Activated CD8-positive, alpha-beta T cell treated with anti-CD3 and anti-CD28 coated beads, Interleukin-2, amount 10 ng/mL, durations not matched to agents 7 days and 5 days (primary cell): ENCODE results near the gene PIAS1. TPM values are rescaled to one million over a fixed set of nuclear protein-coding genes. Genes with fewer than 3 reads are reported as not detected.

ENCODE experiments used
- ATAC-seq: fragments of 150-1000 bp; cut with Tn5 transposase; one replicate; pipeline ENCODE4 v1.10.0; 2021; ENCODE audit warnings: moderate library complexity
- CTCF ChIA-PET: fragments of 350-600 bp; sonication (Branson Sonifier 250); formaldehyde crosslinking; loops from one replicate; lab custom pipeline; 2021; ENCODE audit warnings: antibody characterized with exemption; lab: Charles Lee
- POLR2A ChIA-PET: fragments of 350-600 bp; sonication (Branson Sonifier 250); formaldehyde crosslinking; loops from one replicate; lab custom pipeline; 2021; ENCODE audit warnings: antibody characterized with exemption; lab: Charles Lee
- DNase-seq: peaks from one replicate; pipeline ENCODE4 v3.0.0-alpha.2; 2020
- H3K27ac Mint-ChIP-seq: one replicate; pipeline ENCODE4 v1.8.0; 2021; ENCODE audit warnings: mild to moderate bottlenecking, mixed read lengths
- H3K27me3 Mint-ChIP-seq: one replicate; pipeline ENCODE4 v1.8.0; 2021; ENCODE audit warnings: low read depth, mixed read lengths
- H3K36me3 Mint-ChIP-seq: one replicate; pipeline ENCODE4 v1.8.0; 2021; ENCODE audit warnings: low read depth, mixed read lengths
- H3K4me1 Mint-ChIP-seq: one replicate; pipeline ENCODE4 v1.8.0; 2021; ENCODE audit warnings: low read depth, mixed read lengths
- H3K4me3 Mint-ChIP-seq: one replicate; pipeline ENCODE4 v1.8.0; 2021; ENCODE audit warnings: mild to moderate bottlenecking, mixed read lengths
- H3K9me3 Mint-ChIP-seq: one replicate; pipeline ENCODE4 v1.8.0; 2022; ENCODE audit warnings: mixed read lengths; ENCODE audit not compliant: insufficient read depth
- total RNA-seq, 2 experiments: library from RNA; stranded (reverse); gene quantifications; one replicate each; pipeline ENCODE4 v1.2.3, GENCODE V29; 2021

PIAS1 gene
- total RNA-seq, 2 experiments from 2014 or later: 40.6 to 44.2 TPM

DNA sequence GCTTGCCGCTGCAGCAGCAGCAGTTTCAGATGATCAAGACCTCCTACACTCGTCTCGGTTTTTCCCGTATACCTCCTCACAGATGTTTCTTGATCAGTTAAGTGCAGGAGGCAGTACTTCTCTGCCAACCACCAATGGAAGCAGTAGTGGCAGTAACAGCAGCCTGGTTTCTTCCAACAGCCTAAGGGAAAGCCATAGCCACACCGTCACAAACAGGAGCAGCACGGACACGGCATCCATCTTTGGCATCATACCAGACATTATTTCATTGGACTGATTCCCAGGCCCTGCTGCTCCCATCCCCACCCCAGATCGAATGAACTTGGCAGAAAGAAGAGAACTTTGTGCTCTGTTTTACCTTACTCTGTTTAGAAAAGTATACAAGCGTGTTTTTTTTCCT lies 133.4 kb downstream of the PIAS1 start:
- no peaks in the 10 kb centered on the region for H3K4me1 Mint-ChIP-seq
- H3K9me3 Mint-ChIP-seq: no peaks in the 10 kb centered on the region
- ChIA-PET POLR2A (no interaction called here), CTCF (no interaction called here)
- ATAC-seq (no peak), DNase-seq (no peak)
- H3K4me3 Mint-ChIP-seq: no peak overlapping the region
- H3K27ac Mint-ChIP-seq: no peak overlapping the region
- peaks cover 66% of the 10 kb centered on the region for H3K36me3 Mint-ChIP-seq
- no peaks in the 10 kb centered on the region for H3K27me3 Mint-ChIP-seq

- H3K36me3 Mint-ChIP-seq: peaks cover 65% of the 10 kb centered on the region
- H3K27me3 Mint-ChIP-seq: no peaks in the 10 kb centered on the region
- DNase-seq: no peak
- H3K27ac Mint-ChIP-seq: no peak overlapping the region
- ChIA-PET POLR2A (no interaction called here), CTCF (no interaction called here)
- no peaks in the 10 kb centered on the region for H3K9me3 Mint-ChIP-seq
- H3K4me1 Mint-ChIP-seq: no peaks in the 10 kb centered on the region
- no peak overlapping the region for H3K4me3 Mint-ChIP-seq
- no peak for ATAC-seq
These were observed 134.5 kb downstream of the PIAS1 start for GRCh38 chr15:68188647-68189046.

DNA sequence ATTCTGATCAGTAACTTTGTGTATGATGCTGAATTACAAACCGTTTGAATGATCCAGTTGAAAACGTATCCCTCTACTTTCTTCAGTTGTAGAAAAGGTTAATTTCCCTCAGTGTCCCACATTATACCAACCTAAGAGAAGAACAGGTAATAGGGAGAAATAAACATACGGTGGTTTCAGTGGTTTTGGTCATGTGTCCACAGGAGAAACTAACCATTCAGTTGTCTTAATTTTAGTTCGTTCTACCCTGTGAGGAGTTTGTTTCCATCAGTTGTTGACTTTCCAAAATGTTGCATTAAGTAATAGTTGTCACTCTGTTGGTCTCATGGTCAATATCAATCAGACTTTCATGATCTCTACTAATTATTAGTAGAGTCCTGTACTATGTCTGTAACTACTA lies 135.9 kb downstream of the PIAS1 start:
- POLR2A ChIA-PET: no interaction called here

GRCh38 chr15:68191555-68191954 lies 137.4 kb downstream of the PIAS1 start:
- ATAC-seq: no peak
- no peak for DNase-seq
- no peaks in the 10 kb centered on the region for H3K4me1 Mint-ChIP-seq
- ChIA-PET CTCF (interaction anchor here (1.6 kb wide), 1 partner anchor 115 kb away, joined by 5 read pairs; no protein-coding TSS in a partner anchor), POLR2A (no interaction called here)
- peaks cover 57% of the 10 kb centered on the region for H3K36me3 Mint-ChIP-seq
- no peaks in the 10 kb centered on the region for H3K9me3 Mint-ChIP-seq
- H3K4me3 Mint-ChIP-seq: no peak overlapping the region
- no peaks in the 10 kb centered on the region for H3K27me3 Mint-ChIP-seq
- no peak overlapping the region for H3K27ac Mint-ChIP-seq

More for the DNA sequence above, 135.9 kb downstream of the PIAS1 start:
- CTCF ChIA-PET: no interaction called here
- Mint-ChIP-seq H3K27ac (no peak overlapping the region), H3K9me3 (no peaks in the 10 kb centered on the region), H3K4me1 (no peaks in the 10 kb centered on the region), H3K36me3 (peaks cover 61% of the 10 kb centered on the region), H3K4me3 (no peak overlapping the region), H3K27me3 (no peaks in the 10 kb centered on the region)
- ATAC-seq (no peak), DNase-seq (no peak)

GRCh38 chr15:68192117-68192516 lies 138.0 kb downstream of the PIAS1 start:
- H3K27ac Mint-ChIP-seq: no peak overlapping the region
- CTCF ChIA-PET: interaction anchor here (1.6 kb wide), 1 partner anchor 114 kb away, joined by 5 read pairs; no protein-coding TSS in a partner anchor

GRCh38 chr15:68192804-68193486 lies 138.8 kb downstream of the PIAS1 start:
- H3K4me3 Mint-ChIP-seq: no peak overlapping the region
- ChIA-PET POLR2A (no interaction called here), CTCF (interaction anchor here (0.7 kb wide), 1 partner anchor 37 kb away, joined by 3 read pairs; no protein-coding TSS in a partner anchor)
- H3K27ac Mint-ChIP-seq: no peak overlapping the region
- peaks cover 56% of the 10 kb centered on the region for H3K36me3 Mint-ChIP-seq
- no peaks in the 10 kb centered on the region for H3K4me1 Mint-ChIP-seq
- no peak for DNase-seq
- no peak for ATAC-seq
- H3K9me3 Mint-ChIP-seq: no peaks in the 10 kb centered on the region
- no peaks in the 10 kb centered on the region for H3K27me3 Mint-ChIP-seq

More at GRCh38 chr15:68192117-68192516, 138.0 kb downstream of the PIAS1 start:
- DNase-seq (no peak), ATAC-seq (no peak)
- Mint-ChIP-seq H3K4me3 (no peak overlapping the region), H3K27me3 (no peaks in the 10 kb centered on the region), H3K9me3 (no peaks in the 10 kb centered on the region), H3K36me3 (peaks cover 57% of the 10 kb centered on the region), H3K4me1 (no peaks in the 10 kb centered on the region)
- POLR2A ChIA-PET: interaction anchor here (0.7 kb wide), 1 partner anchor 351 kb away, joined by 3 read pairs; no protein-coding TSS in a partner anchor

GRCh38 chr15:68195336-68196112 lies 141.4 kb downstream of the PIAS1 start:
- DNase-seq (peak; percentile 18), ATAC-seq (no peak)
- POLR2A ChIA-PET: no interaction called here
- CTCF ChIA-PET: interaction anchor here (0.7 to 1.8 kb wide), 8 partner anchors 14 to 225 kb away, joined by 3 to 12 read pairs (median 4); partner anchors contain the start of gene CLN6
- Mint-ChIP-seq H3K27ac (no peak overlapping the region), H3K27me3 (no peaks in the 10 kb centered on the region), H3K36me3 (peaks cover 36% of the 10 kb centered on the region), H3K9me3 (no peaks in the 10 kb centered on the region), H3K4me3 (no peak overlapping the region), H3K4me1 (no peaks in the 10 kb centered on the region)

DNA sequence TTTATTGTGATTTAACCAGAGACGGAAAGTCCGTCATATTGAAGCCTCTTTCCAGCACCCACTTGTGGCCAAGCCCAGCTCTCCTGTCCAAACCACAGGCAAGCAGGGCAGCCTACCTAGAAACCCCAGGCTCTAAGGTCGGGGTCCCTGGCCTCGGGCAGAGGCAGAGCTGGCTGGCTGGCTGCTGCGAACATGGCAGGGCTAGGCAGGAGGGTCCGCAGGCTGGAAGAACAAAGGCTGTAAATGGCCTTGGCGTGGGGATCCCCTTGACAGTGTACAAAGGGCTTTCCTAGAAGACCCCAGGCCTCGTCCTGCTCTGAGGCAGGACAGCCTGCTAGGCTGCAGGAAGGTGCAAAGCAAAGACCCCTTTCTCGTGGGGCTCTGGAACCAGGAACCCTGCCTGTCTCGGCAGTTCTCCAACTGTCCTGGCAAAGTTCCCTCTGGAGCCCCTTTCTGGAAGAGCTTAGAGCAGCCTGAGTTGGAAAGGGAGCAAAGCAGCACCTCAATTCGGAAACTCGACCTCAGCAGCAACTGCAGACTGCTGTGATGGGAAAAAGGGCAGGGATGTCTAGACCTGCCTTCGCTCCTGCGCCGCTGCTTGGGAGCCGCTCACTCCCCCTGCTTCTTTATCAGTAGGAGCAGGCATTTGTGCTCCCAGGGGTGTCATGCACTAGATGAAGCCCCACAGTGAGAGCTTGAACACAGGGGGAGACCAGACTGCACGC lies 142.5 kb downstream of the PIAS1 start:
- Mint-ChIP-seq H3K27ac (peak overlapping the region; percentile 55), H3K4me1 (no peaks in the 10 kb centered on the region), H3K27me3 (no peaks in the 10 kb centered on the region), H3K4me3 (no peak overlapping the region), H3K9me3 (no peaks in the 10 kb centered on the region), H3K36me3 (peaks cover 32% of the 10 kb centered on the region)
- CTCF ChIA-PET: interaction anchor here (1.1 to 1.3 kb wide), 2 partner anchors 17 to 110 kb away, joined by 3 to 4 read pairs; no protein-coding TSS in a partner anchor
- no peak for ATAC-seq
- POLR2A ChIA-PET: interaction anchor here (0.7 kb wide), 1 partner anchor 149 kb away, joined by 3 read pairs; no protein-coding TSS in a partner anchor
- peak; percentile 17 for DNase-seq

GRCh38 chr15:68197170-68197492 lies 143.0 kb downstream of the PIAS1 start:
- peaks cover 28% of the 10 kb centered on the region for H3K36me3 Mint-ChIP-seq
- ChIA-PET CTCF (no interaction called here), POLR2A (interaction anchor here (0.7 kb wide), 1 partner anchor 149 kb away, joined by 3 read pairs; no protein-coding TSS in a partner anchor)
- no peaks in the 10 kb centered on the region for H3K9me3 Mint-ChIP-seq
- H3K4me1 Mint-ChIP-seq: no peaks in the 10 kb centered on the region
- H3K27ac Mint-ChIP-seq: peak overlapping the region; percentile 55
- H3K4me3 Mint-ChIP-seq: no peak overlapping the region
- no peaks in the 10 kb centered on the region for H3K27me3 Mint-ChIP-seq
- DNase-seq (no peak), ATAC-seq (no peak)

GRCh38 chr15:68197661-68198437 lies 143.7 kb downstream of the PIAS1 start:
- CTCF ChIA-PET: no interaction called here
- no peaks in the 10 kb centered on the region for H3K4me1 Mint-ChIP-seq
- no peak for ATAC-seq
- POLR2A ChIA-PET: no interaction called here
- H3K4me3 Mint-ChIP-seq: no peak overlapping the region
- peak overlapping the region; percentile 55 for H3K27ac Mint-ChIP-seq
- no peak for DNase-seq
- no peaks in the 10 kb centered on the region for H3K9me3 Mint-ChIP-seq
- no peaks in the 10 kb centered on the region for H3K27me3 Mint-ChIP-seq
- H3K36me3 Mint-ChIP-seq: peaks cover 23% of the 10 kb centered on the region

DNA sequence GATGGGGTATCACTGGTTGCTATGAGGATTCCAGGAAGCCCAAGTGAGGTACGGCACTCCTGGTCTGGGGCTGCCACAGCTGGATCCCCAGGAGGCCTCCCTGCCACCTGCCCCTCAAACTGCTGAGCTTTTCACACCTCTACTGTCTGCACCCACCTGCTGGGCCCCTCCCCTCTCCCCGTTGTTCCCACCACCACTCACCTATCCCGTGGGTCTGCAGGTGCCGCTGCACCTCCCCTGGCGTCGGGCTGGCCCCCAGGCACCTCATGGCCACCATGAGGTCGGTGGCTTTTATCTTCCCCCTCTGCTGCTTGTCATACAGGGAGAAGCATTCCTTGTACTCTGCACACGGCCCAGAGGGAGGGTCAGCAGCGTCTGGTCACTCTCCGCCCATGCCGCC lies 145.2 kb downstream of the PIAS1 start:
- H3K4me1 Mint-ChIP-seq: no peaks in the 10 kb centered on the region
- H3K36me3 Mint-ChIP-seq: peaks cover 12% of the 10 kb centered on the region
- DNase-seq (no peak), ATAC-seq (no peak)
- ChIA-PET CTCF (no interaction called here), POLR2A (no interaction called here)
- H3K4me3 Mint-ChIP-seq: no peak overlapping the region
- no peaks in the 10 kb centered on the region for H3K9me3 Mint-ChIP-seq
- no peak overlapping the region for H3K27ac Mint-ChIP-seq
- no peaks in the 10 kb centered on the region for H3K27me3 Mint-ChIP-seq
